ENCODE results near the gene NUDT8. TPM values are rescaled to one million over a fixed set of nuclear protein-coding genes. Genes with fewer than 3 reads are reported as not detected.
A peak's percentile ranks its signal among the peaks of the same experiment; 100 is the strongest.

NUDT8 gene
- total and polyA plus RNA-seq, 9 of the 15 experiments (the other 6 are each of a cell fraction or from before 2014, with no cell fraction given): 0.23 to 27.8 (median 5.0) TPM

GRCh38 chr11:67605231-67606011 is 24.3 kb downstream of the NUDT8 start (continued):
- 0 out of 2 replicates have a peak, but pooled peaks have one; percentile 40 for TF ChIP-seq HINFP (tag; conservative IDR thresholded peaks at IDR 0.05; ENCODE audit: low read depth)
- 0 out of 2 replicates have a peak, but pooled peaks have one; percentile 17 for TF ChIP-seq ETV5 (CRISPR knock-in tag; IDR thresholded peaks at IDR 0.05; ENCODE audit: low read depth)
- peak; percentile 18 to 54; a peak in 1 of 4 replicates for TF ChIP-seq FOXA3 (CRISPR knock-in tag; conservative IDR thresholded peaks at IDR 0.05 in 1 of 2, IDR thresholded peaks at IDR 0.05 in 1 of 2)
- TF ChIP-seq SREBF2 (CRISPR knock-in tag; IDR thresholded peaks at IDR 0.05): no peak
- TF ChIP-seq EP300 (IDR thresholded peaks at IDR 0.05; ENCODE audit: low read length): peak; percentile 67
- 0 out of 2 replicates have a peak, but pooled peaks have one; percentile 46 for TF ChIP-seq CHAMP1 (IDR thresholded peaks at IDR 0.05)
- no peak for TF ChIP-seq FOXK1 (CRISPR knock-in tag; IDR thresholded peaks at IDR 0.05; ENCODE audit: borderline replicate concordance)
- TF ChIP-seq MCM2 (IDR thresholded peaks at IDR 0.05; ENCODE audit: low read depth): no peak
- TF ChIP-seq YY1 (IDR thresholded peaks at IDR 0.05; ENCODE audit: borderline replicate concordance in 1 of 3, control insufficient read depth in 1 of 3, extremely low read depth in 1 of 3, insufficient read depth in 3 of 3, insufficient read length in 1 of 3, insufficient replicate concordance in 2 of 3, low read depth in 1 of 3, low read length in 2 of 3): peak in 1 of 3 experiments; percentile 17
- peak; percentile 48; the same call in 1 of the 2 replicates for TF ChIP-seq ZNF589 (CRISPR knock-in tag; IDR thresholded peaks at IDR 0.05; ENCODE audit: low read depth)
- peak in 1 of 2 experiments; percentile 23; a peak in 1 of 3 replicates for TF ChIP-seq CBX3 (IDR thresholded peaks at IDR 0.05; ENCODE audit: borderline replicate concordance in 1 of 2, low read length in 2 of 2)
- TF ChIP-seq TRIM24 (IDR thresholded peaks at IDR 0.05): peak in 1 of 2 experiments; percentile 57; a peak in 2 of 4 replicates
- no peak for TF ChIP-seq SRSF1 (IDR thresholded peaks at IDR 0.05; ENCODE audit: low read depth, low read length)
- TF ChIP-seq MITF (IDR thresholded peaks at IDR 0.05): 0 out of 2 replicates have a peak, but pooled peaks have one; percentile 28
- TF ChIP-seq ZBTB11 (CRISPR knock-in tag; IDR thresholded peaks at IDR 0.05): no peak; a peak in 1 of 6 replicates

Measured in K562 (cell line).